HepG2 (cell line): ENCODE results near the gene IL17F. TPM values are rescaled to one million over a fixed set of nuclear protein-coding genes. Genes with fewer than 3 reads are reported as not detected.
A peak's percentile ranks its signal among the peaks of the same experiment; 100 is the strongest.

Experiments
- ATAC-seq: fragments of 200-7000 bp; cut with Tn5 transposase; 3 replicates; pipeline ENCODE4 v1.9.1; 2020; ENCODE audit warnings: mild to moderate bottlenecking, moderate library complexity
- Bru-seq: library from RNA; stranded (reverse); fragments of 400-500 nt; gene quantifications from one replicate; lab custom pipeline; 2021; lab: Mats Ljungman, UMichigan
- BruChase-seq, 2 experiments: library from RNA; stranded (reverse); fragments of 400-500 nt; gene quantifications; one replicate each; lab custom pipeline; 2021; lab: Mats Ljungman, UMichigan
- BruUV-seq: library from RNA; stranded (reverse); fragments of 400-500 nt; replicated peaks from 2 replicates; lab custom pipeline; 2021; lab: Mats Ljungman, UMichigan
- CTCF ChIA-PET: fragments of 300-600 bp; formaldehyde crosslinking; extraction: SDS; loops from one replicate; lab custom pipeline; 2021; ENCODE audit warnings: low total read pairs, inconsistent platforms, low intra/inter-chr PET ratio; lab: Yijun Ruan, JAX
- POLR2A ChIA-PET: fragments of 350-600 bp; sonication (Branson Sonifier 250); formaldehyde crosslinking; loops from one replicate; lab custom pipeline; 2020; ENCODE audit warnings: antibody characterized with exemption, inconsistent platforms; lab: Yijun Ruan, JAX
- DNase-seq: peaks from one replicate; pipeline ENCODE4 v3.0.0-alpha.2; 2015; ENCODE audit warnings: low spot score
- FAIRE-seq: peaks from 3 replicates; lab custom pipeline; 2011; peaks lifted over from hg19 to GRCh38; lab: Jason Lieb, UNC
- H2AFZ ChIP-seq: one replicate; pipeline ENCODE4 v1.6.1; 2011; ENCODE audit warnings: low read length, inconsistent platforms
- H3K27ac ChIP-seq: fragments of 300-600 bp; 3 replicates; pipeline ENCODE4 v1.8.0; 2011; ENCODE audit warnings: mixed run types, mild to moderate bottlenecking, mixed read lengths, low read length, inconsistent platforms; ENCODE audit not compliant: insufficient read depth; ENCODE audit errors: extremely low read length
- H3K27me3 ChIP-seq, 2 experiments: fragments of 200-600 bp in 1 of 2; 2 replicates in 1 of 2; 3 replicates in 1 of 2; pipeline versions ENCODE4 v1.6.0 to v1.8.0; 2011; ENCODE audit warnings: low read length in 2 of 2, mild to moderate bottlenecking in 2 of 2, moderate library complexity in 2 of 2, inconsistent platforms in 1 of 2; ENCODE audit not compliant: insufficient read depth in 2 of 2, control insufficient read depth in 1 of 2
- H3K36me3 ChIP-seq, 2 experiments: fragments of 200-600 bp in 1 of 2; replicated peaks in 1 of 2; 2 replicates in 1 of 2; 3 replicates in 1 of 2; pipeline versions ENCODE4 v1.5.1 to v1.8.0; 2011; ENCODE audit warnings: low read length in 2 of 2, inconsistent platforms in 1 of 2; ENCODE audit not compliant: insufficient read depth in 2 of 2, control insufficient read depth in 1 of 2
- H3K4me1 ChIP-seq: 2 replicates; pipeline ENCODE4 v1.5.1; 2012; ENCODE audit warnings: low read length, inconsistent platforms; ENCODE audit not compliant: insufficient read depth
- H3K4me2 ChIP-seq: 2 replicates; pipeline ENCODE4 v1.6.0; 2011; ENCODE audit warnings: low read depth, low read length, inconsistent platforms
- H3K4me3 ChIP-seq, 3 experiments: fragments of 200-600 bp in 1 of 3; sonication (generic), shearing (Covaris generic) in 1 of 3; replicated peaks in 1 of 3; 2 replicates each; pipeline ENCODE4 v1.5.1; 2011 to 2016; ENCODE audit warnings: low read length in 3 of 3, inconsistent platforms in 2 of 3, low read depth in 2 of 3, mild to moderate bottlenecking in 2 of 3, control low read depth in 1 of 3, mixed read lengths in 1 of 3; ENCODE audit not compliant: insufficient read depth in 1 of 3
- H3K79me2 ChIP-seq: one replicate; pipeline ENCODE4 v1.6.1; 2011; ENCODE audit warnings: low read length, inconsistent platforms; ENCODE audit not compliant: insufficient read depth
- H3K9ac ChIP-seq: 2 replicates; pipeline ENCODE4 v1.6.0; 2011; ENCODE audit warnings: mild to moderate bottlenecking, low read depth, low read length, inconsistent platforms; ENCODE audit not compliant: insufficient read depth
- H3K9me3 ChIP-seq: 2 replicates; pipeline ENCODE4 v1.5.1; 2012; ENCODE audit warnings: mild to moderate bottlenecking, low read length
- H4K20me1 ChIP-seq: 2 replicates; pipeline ENCODE4 v1.6.0; 2011; ENCODE audit warnings: inconsistent platforms, mild to moderate bottlenecking, low read length, moderate library complexity; ENCODE audit not compliant: insufficient read depth
- USF2 ChIP-seq, 2 experiments: sonication (generic) in 1 of 2; formaldehyde crosslinking in 1 of 2; IDR thresholded peaks; 2 replicates each; pipeline versions ENCODE4 v1.5.1 to v1.6.1; 2011 to 2020; ENCODE audit warnings: borderline replicate concordance in 1 of 2, low read depth in 1 of 2, low read length in 1 of 2, mild to moderate bottlenecking in 1 of 2, missing genetic modification reagents in 1 of 2, moderate library complexity in 1 of 2
- WGBS: methylation state at CpG from one replicate; pipeline ENCODE4 v1.1.6; 2017; ENCODE audit warnings: low lambda C conversion rate; 5-methylcytosine and 5-hydroxymethylcytosine counted together
- in situ Hi-C: cut with HindIII; loops from 2 replicates; pipeline ENCODE4 v1.10.0; 2017; ENCODE audit warnings: low pct_unique_long_range_greater_than_20kb; ENCODE audit not compliant: extremely low pct_ligation_motif_present
- intact Hi-C: fragments of 100-400 bp; cut with micrococcal nuclease; formaldehyde crosslinking; loops from one replicate; pipeline ENCODE4 v1.10.0; 2022; ENCODE audit not compliant: unreplicated experiment
- long read RNA-seq, 2 experiments: library from RNA in 1 of 2; library from polyadenylated mRNA in 1 of 2; stranded (forward) in 1 of 2; unstranded in 1 of 2; transcript quantifications; one replicate each; pipeline ENCODE4 v2.0.0, GENCODE V29; 2019 to 2022
- polyA minus RNA-seq, 3 experiments: library from RNA; depleted of rRNA, polyadenylated mRNA; stranded (reverse); fragments of >200 nt; gene quantifications; 2 replicates each; pipeline ENCODE4 v1.2.3, GENCODE V29; 2011; ENCODE audit warnings: low replicate concordance in 1 of 3
- polyA plus RNA-seq, 8 experiments: library from polyadenylated mRNA; depleted of rRNA in 3 of 8; stranded (reverse) in 7 of 8; unstranded in 1 of 8; fragments of >200 nt; fragmentation: Illumina TruSeq in 4 of 8; extraction: Trizol in 4 of 8; gene quantifications; 2 replicates each; pipeline versions ENCODE4 v1.2.1 to v1.2.3, GENCODE V29; 2011 to 2016; ENCODE audit warnings: low read depth in 4 of 8, missing spikeins in 1 of 8, mixed read lengths in 1 of 8; ENCODE audit not compliant: insufficient read depth in 1 of 8
- total RNA-seq, 5 experiments: library from RNA; depleted of rRNA; stranded (reverse); fragments of >200 nt; fragmentation: Illumina TruSeq; extraction: Trizol; gene quantifications; 2 replicates each; pipeline ENCODE4 v1.2.3, GENCODE V29; 2016; ENCODE audit warnings: low read depth in 1 of 5

Gene IL17F
- total RNA-seq (2016; rRNA removed; fragmentation: Illumina TruSeq; extraction: Trizol): not detected in 2 replicates
- not detected in 2 replicates for total RNA-seq (2016; cell fraction: cytosol; rRNA removed; fragmentation: Illumina TruSeq; extraction: Trizol; ENCODE audit: low read depth)
- not detected in 2 replicates for total RNA-seq (2016; cell fraction: insoluble cytoplasmic fraction; rRNA removed; fragmentation: Illumina TruSeq; extraction: Trizol)
- total RNA-seq (2016; cell fraction: membrane; rRNA removed; fragmentation: Illumina TruSeq; extraction: Trizol): not detected in 2 replicates
- not detected in 2 replicates for total RNA-seq (2016; cell fraction: nucleus; rRNA removed; fragmentation: Illumina TruSeq; extraction: Trizol)
- polyA plus RNA-seq (2011; rRNA removed): not detected in 2 replicates
- not detected in 2 replicates for polyA plus RNA-seq (2011; cell fraction: cytosol; rRNA removed)
- not detected in 2 replicates for polyA plus RNA-seq (2011; cell fraction: nucleus; rRNA removed)
- not detected in 2 replicates for polyA plus RNA-seq (2012)
- polyA plus RNA-seq (2016; cell fraction: cytosol; fragmentation: Illumina TruSeq; extraction: Trizol; ENCODE audit: low read depth): not detected in 2 replicates
- polyA plus RNA-seq (2016; cell fraction: insoluble cytoplasmic fraction; fragmentation: Illumina TruSeq; extraction: Trizol; ENCODE audit: low read depth): not detected in 2 replicates
- not detected in 2 replicates for polyA plus RNA-seq (2016; cell fraction: membrane; fragmentation: Illumina TruSeq; extraction: Trizol; ENCODE audit: low read depth)
- not detected in 2 replicates for polyA plus RNA-seq (2016; cell fraction: nucleus; fragmentation: Illumina TruSeq; extraction: Trizol; ENCODE audit: insufficient read depth, low read depth)
- polyA minus RNA-seq (2011; rRNA and poly(A)+ RNA removed; ENCODE audit: low replicate concordance): not detected in 2 replicates
- not detected in 2 replicates for polyA minus RNA-seq (2011; cell fraction: cytosol; rRNA and poly(A)+ RNA removed)
- polyA minus RNA-seq (2011; cell fraction: nucleus; rRNA and poly(A)+ RNA removed): not detected in 2 replicates
- Bru-seq, nascent RNA: not detected
- BruChase-seq, experiment 1, labeled RNA remaining after a 6-hour chase: percentile 19 among the genes with signal in this experiment
- percentile 16 among the genes with signal in this experiment for BruChase-seq, experiment 2, labeled RNA remaining after a 2-hour chase
- long read RNA-seq, experiment 1: 0 reads
- long read RNA-seq, experiment 2: 0 reads

- BruUV-seq: no TSS peak
- intact Hi-C loops: no loop called here
- in situ Hi-C loops: no loop called here
- no peak for TF ChIP-seq USF2 (IDR thresholded peaks at IDR 0.05; ENCODE audit: low read depth, low read length)
- no peak for TF ChIP-seq USF2 (CRISPR knock-in tag; IDR thresholded peaks at IDR 0.05; ENCODE audit: borderline replicate concordance)
- Histone ChIP-seq H3K36me3 (no peaks in the 10 kb centered on the region), H3K79me2 (no peaks in the 10 kb centered on the region), H3K4me1 (peaks cover 60% of the 10 kb centered on the region), H3K27ac (no peak within 1 kb of the TSS), H2AFZ (no peak within 1 kb of the TSS), H3K4me3 (no peak within 1 kb of the TSS), H3K27me3 (no peaks in the 10 kb centered on the region), H3K4me2 (peak within 1 kb of the TSS; percentile 29; the same call in 1 of the 2 replicates), H3K9me3 (no peaks in the 10 kb centered on the region), H3K9ac (no peak within 1 kb of the TSS), H4K20me1 (no peaks in the 10 kb centered on the region)
- CTCF ChIA-PET: no interaction called here
- FAIRE-seq (no peak), DNase-seq (no peak), ATAC-seq (no peak)
- 45% methylated on average over 5 of the region's 5 CpGs for WGBS
- POLR2A ChIA-PET: no interaction called here
Measured at GRCh38 chr6:52244400-52244799, at the start of gene IL17F. TSS of gene IL17F (minus strand) at chr6:52244500. CDS start at chr6:52244429, 71 bp downstream.
